ENCODE measurements around the gene FAM199X.

DNA sequence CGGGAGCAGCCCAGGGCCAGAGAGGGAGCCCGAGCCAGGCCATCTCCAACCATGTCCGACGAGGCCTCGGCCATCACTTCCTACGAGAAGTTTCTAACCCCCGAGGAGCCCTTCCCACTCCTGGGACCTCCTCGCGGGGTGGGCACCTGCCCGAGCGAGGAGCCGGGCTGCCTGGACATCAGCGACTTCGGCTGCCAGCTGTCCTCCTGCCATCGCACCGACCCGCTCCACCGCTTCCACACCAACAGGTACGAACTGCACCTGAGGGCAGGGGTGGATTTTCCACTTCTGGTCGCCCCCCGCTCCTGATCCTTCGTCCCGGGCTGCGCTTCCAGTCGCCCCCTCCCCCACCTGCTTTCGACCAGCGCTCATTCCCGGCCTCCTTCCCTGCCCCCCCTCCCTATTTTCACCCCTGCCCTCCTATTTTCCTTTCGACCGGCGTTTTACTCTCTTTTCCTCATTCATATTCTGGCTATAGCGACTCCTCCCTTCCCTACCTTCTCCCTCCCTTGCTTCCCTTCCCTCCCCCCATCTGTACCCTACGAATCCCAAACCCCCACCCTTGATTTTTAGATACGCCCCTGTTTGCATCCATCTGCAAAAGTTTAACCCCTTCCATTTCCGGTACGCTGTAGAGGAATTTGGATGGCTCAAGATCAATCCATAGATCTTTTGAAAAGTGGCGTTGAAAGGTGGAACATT is 633 bp downstream of the FAM199X start:
- TF ChIP-seq CTCF (IDR thresholded peaks at IDR 0.05), result no peak
- no peak for TF ChIP-seq POLR2AphosphoS5 (IDR thresholded peaks at IDR 0.05)
- TF ChIP-seq POLR2A (IDR thresholded peaks at IDR 0.05), result no peak
- TF ChIP-seq EP300 (IDR thresholded peaks at IDR 0.05), result no peak

Measured in stomach (tissue), 4 donors.